Fibroblast of skin of scalp (primary cell): ENCODE data around the gene GNS.

Experiments used
- DNase-seq: peaks from one replicate; pipeline ENCODE4 v3.0.0-alpha.2; 2013

GNS gene

GRCh38 chr12:64735442-64735841 lies 23.8 kb downstream of the GNS start:
- no peak for DNase-seq

- DNase-seq = peak; percentile 25
Measured at GRCh38 chr12:64733857-64734256, 25.3 kb downstream of the GNS start.

GRCh38 chr12:64731683-64732082 lies 27.5 kb downstream of the GNS start:
- DNase-seq = no peak

- DNase-seq = no peak
Measured at GRCh38 chr12:64730588-64730969, 28.6 kb downstream of the GNS start.

GRCh38 chr12:64729909-64730587 lies 29.2 kb downstream of the GNS start:
- no peak for DNase-seq

GRCh38 chr12:64724201-64724745 lies 34.9 kb downstream of the GNS start:
- no peak for DNase-seq

GRCh38 chr12:64723630-64724029 lies 35.6 kb downstream of the GNS start:
- DNase-seq = no peak

- no peak for DNase-seq
Measured at GRCh38 chr12:64722835-64723234, 36.4 kb downstream of the GNS start.

GRCh38 chr12:64720884-64721283 lies 38.3 kb downstream of the GNS start:
- DNase-seq = no peak

- DNase-seq = no peak
Measured at GRCh38 chr12:64718649-64719048, 40.6 kb downstream of the GNS start.

GRCh38 chr12:64716839-64717455 lies 42.3 kb downstream of the GNS start:
- DNase-seq = peak; percentile 5

- DNase-seq = no peak
Measured at GRCh38 chr12:64716371-64716770, 42.8 kb downstream of the GNS start.

GRCh38 chr12:64714551-64714968 lies 44.6 kb downstream of the GNS start:
- no peak for DNase-seq

- DNase-seq = no peak
Measured at GRCh38 chr12:64713376-64713775, 45.8 kb downstream of the GNS start.

- DNase-seq = no peak
Measured at GRCh38 chr12:64709429-64709828, 49.8 kb downstream of the GNS start.

- no peak for DNase-seq
Measured at GRCh38 chr12:64707926-64708325, 51.3 kb downstream of the GNS start.

- no peak for DNase-seq
Measured at GRCh38 chr12:64707362-64707761, 51.8 kb downstream of the GNS start.

- DNase-seq = no peak
Measured at GRCh38 chr12:64706857-64707256, 52.3 kb downstream of the GNS start.

GRCh38 chr12:64706306-64706705 lies 52.9 kb downstream of the GNS start:
- no peak for DNase-seq

- DNase-seq = no peak
Measured at GRCh38 chr12:64701283-64701682, 57.9 kb downstream of the GNS start.

- no peak for DNase-seq
Measured at GRCh38 chr12:64700532-64700931, 58.7 kb downstream of the GNS start.

GRCh38 chr12:64699504-64700115 lies 59.6 kb downstream of the GNS start:
- no peak for DNase-seq

GRCh38 chr12:64696080-64696741 lies 63.0 kb downstream of the GNS start:
- DNase-seq = peak; percentile 38
